ENCODE data around the gene CHST15.
"Not testable (repeated sequence)": the region's sequence is repeated elsewhere in the genome, so short reads cannot be mapped to it uniquely, and the experiment has no call there.

The CHST15 gene

DNA sequence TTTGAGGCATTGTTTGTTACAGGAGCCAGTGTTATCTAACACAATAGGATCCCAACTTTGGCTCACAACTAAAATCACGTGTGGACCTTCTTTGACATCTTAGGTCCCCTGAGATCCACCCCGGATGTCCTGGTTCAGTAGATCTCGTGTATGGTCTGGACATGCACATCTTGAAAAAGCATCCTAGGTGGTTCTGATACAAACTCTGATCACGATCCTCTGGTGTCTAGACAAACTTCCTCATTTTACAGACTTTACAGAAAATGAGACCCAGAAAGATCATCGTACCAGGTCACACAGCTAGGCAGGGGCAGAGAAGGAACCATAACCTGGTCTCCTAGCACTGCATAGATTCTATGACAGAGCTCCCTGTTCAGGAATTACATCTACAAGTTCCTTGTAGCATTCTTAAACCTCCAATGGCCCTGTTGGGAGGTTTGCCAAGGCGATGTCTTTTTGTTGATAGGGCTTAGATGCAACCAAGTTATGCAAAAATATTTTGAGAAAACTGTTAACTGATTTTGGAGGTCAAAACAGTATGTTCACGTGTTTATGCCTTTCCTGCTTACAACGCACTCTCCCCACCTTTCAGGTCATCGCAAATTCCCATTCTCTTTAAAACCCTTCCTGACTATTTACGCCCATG, 30.8 kb upstream of the CHST15 start:
- DNase-seq (ENCODE audit: low read depth) = no peak

DNA sequence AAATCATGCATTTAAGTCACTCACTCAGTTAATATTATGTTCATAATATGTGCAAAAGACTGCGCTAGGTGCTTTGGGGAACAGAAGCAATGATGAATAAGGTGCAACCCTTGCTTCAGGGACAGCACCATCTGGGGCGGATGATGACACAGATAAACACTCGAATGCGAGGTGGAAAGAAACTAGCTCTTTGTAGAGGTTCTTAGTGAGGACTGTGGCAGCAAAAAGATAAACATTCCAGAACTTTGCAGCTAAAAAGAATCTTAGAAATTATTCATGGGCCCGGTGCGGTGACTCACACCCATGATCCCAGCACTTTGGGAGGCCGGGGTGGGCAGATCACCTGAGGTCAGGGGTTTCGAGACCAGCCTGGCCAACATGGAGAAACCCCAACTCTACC, 29.8 kb upstream of the CHST15 start:
- no peak for DNase-seq (ENCODE audit: low read depth)

DNA sequence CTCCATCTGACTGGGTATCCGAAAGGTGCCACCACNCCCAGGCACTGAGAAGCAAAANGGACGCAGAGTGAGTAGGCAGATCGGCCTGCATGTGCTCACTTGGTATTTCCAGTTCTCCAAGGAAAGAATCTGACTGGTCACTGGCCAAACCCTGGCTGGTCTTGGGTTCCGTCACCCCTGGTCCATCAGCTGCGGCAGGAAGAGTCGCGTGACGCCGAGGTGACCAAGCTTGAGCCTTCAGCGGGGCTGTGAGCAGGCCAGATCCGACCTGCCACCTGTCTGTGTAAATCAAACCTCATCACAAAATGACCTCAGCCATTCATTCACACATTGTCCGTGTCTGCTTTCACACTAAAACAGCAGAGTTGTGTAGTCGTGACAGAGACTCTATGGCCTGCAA, 28.8 kb upstream of the CHST15 start:
- DNase-seq (ENCODE audit: low read depth) = no peak

DNA sequence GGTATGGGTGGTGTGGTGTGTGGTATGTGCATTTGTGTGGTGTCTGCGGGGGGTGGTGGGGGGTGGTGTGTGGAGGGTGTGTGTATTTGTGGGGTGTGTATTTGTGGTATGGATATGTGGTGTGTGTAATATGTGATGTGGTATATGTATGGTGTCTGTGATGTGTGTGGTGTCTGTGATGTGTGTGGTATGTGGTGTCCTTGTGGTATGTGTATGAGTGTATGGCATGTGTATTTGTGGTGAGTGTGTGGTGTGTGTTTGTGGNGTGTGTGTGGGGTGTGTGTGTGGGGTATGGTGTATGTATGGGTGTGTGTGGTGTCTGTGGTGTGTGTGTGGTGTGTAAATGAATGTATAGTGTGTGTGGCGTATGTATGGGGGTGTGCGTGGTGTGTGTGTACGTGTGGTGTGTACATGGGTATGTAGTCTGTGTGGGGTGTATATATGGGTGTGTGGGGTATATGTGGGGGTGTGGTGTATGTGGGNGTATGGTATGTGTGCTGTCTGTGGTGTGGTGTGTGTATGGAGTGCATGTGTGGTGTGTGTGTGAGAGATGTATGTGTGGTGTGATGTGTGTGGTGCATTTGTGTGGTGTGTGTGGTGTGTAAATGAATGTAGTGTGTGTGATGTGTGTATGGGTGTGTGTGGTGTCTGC, 27.1 kb upstream of the CHST15 start:
- DNase-seq (ENCODE audit: low read depth) = no peak

DNA sequence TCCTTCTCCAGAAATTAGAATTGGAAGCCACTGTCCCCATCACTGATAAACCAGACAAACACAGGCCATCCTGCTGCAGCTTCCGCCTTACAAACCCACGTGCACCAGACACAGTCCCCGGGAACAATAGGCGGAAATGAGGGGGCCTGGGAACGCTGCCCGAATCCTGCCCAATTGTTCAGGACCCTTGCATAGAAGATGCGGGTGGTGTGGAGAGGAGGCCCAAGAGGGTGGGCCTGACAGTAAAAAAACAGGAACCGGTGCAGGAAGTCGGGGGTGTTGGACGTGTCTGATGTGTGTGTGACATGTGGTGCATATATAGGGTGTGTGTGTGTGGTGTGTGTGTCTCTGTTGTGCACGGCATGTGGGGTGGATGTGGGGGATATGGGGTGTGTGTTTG, 26.5 kb upstream of the CHST15 start:
- DNase-seq (ENCODE audit: low read depth) = no peak

DNA sequence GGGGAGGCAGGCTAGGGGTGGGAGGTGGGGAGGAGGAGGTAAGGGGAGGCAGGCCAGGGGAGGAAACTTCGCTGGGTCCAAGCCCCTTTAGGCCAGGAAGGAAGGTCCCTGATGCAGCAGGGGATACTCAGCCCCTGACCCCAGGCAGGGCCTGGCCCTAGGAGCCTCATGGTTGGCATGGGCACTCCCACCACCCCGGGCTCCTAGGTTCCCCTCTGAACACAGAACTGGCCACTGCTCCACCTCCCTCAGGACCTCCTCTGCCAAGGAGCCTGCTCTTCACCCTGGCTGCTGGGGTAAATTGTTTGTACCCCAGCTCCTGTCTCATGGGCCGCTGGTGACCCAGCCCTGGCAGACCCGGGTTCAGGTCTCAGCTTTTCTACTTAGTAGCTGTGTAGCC, 25.8 kb upstream of the CHST15 start:
- no peak for DNase-seq (ENCODE audit: low read depth)

DNA sequence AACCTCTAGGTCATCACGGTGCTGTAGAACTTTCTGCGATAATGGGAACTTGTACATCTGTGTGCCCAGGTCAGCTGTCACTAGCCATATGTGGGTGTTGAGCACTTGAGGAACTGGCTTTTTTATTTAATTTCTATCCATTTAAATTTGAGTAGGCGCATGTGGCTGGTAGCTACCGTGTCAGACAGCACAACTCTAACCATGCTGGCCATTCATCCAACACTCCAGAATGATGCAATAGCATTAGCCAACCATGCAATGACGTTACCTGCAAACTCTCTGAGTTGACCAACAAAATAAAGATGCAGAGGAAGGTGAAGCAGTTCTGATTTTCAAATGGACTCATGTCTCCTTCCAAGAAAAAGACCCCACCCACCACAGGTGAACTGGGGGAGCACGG, 24.4 kb upstream of the CHST15 start:
- DNase-seq (ENCODE audit: low read depth) = no peak

DNA sequence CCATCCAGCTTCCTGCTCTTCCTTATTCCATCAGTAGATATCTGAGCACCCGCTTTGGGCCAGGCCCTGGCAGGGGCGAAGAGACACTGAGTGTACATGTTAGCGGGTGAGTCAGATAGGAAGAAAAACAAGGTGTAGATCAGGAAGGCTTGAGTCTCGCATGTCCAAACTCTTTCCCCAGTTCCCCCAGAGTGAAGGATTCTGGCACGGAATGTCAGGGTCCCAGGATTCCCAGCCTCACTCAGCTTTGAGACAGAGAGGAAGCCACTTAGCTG, 24.1 kb upstream of the CHST15 start:
- no peak for DNase-seq (ENCODE audit: low read depth)

DNA sequence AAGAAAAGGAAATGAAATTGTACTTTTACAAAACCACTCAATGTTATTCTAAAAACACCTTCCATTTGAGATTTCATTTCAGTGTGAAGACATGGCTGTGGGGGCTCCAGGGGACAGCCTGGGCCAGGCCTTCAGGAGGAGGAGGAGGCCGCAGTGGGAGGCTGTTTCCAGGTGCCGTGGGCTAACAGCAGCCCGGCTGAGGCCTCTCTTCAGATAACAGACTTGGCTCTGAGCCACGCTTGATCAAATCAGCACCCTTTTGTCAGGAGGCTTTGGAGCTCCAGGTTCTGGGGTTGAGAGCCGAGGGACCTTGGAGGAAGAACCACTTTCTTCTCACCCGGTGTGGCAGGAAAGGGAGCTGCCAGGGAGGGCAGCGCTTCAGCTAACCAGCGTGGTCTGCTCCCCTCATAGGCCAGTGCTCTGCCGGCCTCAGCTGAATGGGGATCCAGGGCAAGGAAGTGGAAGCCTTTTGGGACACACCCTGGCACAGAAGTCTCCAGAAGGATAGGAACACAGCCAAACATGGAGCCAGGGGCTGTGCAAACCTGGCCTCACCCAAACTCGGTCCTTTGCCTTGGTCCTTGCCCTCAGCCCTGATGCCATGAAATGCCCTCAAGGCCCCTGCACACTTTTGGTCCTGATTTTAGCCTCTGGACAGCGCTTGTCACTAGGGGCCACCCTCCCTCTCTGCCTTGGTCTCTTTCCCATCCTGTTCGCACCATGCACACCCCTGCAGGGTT, 23.5 kb upstream of the CHST15 start:
- no peak for DNase-seq (ENCODE audit: low read depth)

DNA sequence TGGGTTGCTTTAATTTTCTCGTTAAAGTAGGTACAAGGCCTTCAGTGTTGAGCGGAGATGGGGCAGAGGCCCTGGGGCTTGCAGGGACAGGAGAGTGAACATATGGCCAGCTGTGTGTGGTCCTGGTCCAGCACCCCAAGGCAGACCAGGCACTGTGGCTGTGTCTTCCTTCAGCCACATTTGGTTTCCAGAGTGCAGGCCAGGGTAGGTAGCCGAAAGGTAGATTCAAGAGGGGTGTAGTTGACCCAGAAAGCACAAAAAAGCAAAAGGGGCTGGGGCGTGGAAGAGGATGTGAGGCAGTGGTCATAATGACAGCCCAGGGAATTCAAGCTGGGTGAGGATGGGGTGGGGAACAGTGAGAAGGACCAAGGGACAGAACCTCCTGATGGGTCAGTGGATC, 21.3 kb upstream of the CHST15 start:
- DNase-seq (ENCODE audit: low read depth) = no peak

DNA sequence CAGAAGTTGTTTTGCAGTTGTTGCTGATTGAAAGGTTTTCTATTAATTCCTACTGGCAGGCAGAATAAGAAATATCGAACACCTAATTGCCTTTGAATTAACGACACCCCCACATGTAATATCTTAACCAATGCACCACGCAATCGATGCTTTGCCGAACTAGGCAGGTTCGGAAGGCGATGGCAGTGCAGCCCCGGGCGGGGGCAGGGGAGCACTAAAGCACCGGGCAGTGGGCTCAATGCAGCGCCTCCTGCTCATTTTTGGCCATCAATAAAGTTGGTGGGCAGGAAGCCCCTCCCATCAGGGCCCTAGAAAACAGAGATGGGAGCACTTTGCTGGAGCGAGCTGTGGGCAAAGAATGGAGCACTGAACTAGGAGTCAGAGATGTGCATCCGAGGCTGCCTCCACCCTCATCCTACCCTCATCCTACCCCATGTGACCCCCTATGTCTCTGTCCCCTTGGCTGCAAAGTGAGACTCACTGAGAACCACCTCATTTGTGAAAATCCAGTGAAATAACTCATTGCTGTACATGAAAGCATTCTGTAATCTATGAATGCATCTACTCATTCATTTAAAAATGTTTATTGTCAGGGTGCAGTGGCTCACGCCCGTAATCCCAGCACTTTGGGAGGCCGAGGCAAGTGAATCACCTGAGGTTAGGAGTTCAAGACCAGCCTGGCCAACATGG, 19.6 kb upstream of the CHST15 start:
- no peak for DNase-seq (ENCODE audit: low read depth)

DNA sequence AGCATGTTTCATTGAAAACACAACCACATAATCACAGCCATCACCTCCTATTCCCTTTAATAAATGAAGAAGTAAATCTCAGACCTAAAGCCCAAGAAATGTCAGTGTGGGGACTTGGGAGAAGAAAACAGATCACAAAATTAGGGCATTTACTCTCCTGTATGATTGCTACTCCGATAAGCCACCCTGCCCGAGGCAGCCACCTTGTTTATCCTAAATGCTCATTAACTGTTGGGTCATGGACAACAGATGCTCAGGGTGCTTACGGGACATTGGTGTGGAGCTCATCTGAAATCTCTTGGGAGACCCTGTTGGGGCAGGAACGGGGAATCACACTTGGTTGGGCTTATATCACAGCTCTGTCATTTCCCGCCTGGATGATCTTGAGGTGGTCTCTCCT, 17.5 kb upstream of the CHST15 start:
- DNase-seq (ENCODE audit: low read depth) = no peak

DNA sequence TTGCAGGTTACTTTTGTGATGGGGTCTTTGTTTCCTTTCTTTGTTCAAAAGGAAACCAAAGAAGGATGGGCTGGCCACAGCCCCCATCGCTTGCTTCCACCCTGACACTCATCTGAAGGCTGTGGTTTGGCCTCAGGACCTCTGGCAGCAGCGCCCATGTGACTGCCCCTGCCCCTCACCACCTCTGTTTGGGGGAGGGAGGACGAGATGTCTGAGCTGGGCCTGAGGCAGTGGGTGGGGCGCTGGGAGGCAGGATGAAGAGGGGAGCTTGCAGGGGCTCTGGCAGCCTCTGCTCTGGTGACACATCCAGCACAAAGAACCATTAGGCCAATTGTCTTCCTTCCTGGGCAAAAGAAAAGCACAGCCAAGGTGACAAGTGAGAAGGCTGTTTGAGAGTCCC, 15.9 kb upstream of the CHST15 start:
- no peak for DNase-seq (ENCODE audit: low read depth)

DNA sequence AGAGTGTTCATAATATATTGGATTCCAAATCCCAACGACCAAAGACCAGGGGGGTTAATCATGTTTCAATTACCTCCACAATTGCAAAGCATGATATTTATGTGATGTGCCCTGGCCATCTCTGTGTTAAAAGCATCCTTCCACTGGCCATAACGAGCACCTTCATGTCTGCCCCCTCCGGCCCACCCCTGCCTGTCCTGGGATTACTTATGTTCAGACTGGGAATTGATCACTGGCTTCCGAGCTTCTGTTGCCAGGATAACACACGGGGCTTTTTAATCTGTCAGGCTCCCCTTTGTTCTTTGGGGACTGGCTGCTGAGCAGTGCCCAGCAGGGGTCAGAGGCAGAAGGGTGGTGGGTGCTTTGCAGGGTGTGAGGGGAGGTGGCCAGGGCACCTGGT, 13.7 kb upstream of the CHST15 start:
- no peak for DNase-seq (ENCODE audit: low read depth)

DNA sequence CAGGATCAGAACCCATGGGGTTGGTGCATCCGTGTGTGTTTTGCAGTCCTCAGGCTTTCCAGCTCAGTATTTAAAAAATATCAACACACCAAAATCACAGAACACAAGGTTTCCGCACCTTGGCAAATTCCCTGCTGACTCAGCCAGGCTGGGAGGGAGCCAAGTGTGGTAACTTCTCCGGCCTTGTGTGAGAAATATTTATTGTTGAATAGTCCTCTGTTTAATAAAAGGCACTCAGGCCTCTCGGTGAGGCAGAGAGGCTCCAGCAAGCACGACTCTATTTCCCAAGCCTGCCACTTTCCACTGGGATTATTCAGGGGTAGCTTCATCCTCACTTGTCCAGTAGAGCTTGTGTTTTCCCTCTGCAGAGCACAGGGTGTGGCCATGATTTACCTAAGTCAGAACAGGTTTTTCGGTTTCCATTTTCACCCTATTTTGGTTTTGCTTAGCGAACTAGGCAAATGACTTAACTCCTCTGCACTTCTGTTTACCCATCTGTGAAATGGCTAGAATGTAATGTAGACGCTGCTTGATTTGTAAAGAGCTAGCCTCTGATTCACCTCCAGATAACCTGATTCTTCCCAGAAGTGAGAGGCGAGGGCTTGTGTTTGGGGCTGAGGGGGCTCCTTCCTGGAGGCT, 13.0 kb upstream of the CHST15 start:
- peak; percentile 38 for DNase-seq (ENCODE audit: low read depth)

DNA sequence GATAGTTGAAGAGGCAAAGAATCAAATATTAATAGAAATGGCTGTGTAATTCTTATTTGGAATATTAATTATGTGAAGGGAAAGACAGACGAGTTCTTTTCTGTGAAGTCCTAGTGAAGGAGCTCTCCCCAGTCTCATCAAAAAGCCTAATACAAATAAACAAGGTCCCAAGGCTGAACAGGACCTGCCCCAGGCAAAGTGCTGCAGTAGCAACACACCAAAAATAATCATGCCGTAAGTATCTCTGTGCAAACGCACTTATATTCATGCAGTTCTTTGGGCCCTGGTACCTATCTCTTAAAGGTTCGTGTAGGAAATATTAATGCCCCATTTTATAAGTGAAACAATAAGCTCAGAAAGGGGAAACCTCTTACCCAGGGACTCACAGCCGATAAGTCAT, 12.2 kb upstream of the CHST15 start:
- no peak for DNase-seq (ENCODE audit: low read depth)

DNA sequence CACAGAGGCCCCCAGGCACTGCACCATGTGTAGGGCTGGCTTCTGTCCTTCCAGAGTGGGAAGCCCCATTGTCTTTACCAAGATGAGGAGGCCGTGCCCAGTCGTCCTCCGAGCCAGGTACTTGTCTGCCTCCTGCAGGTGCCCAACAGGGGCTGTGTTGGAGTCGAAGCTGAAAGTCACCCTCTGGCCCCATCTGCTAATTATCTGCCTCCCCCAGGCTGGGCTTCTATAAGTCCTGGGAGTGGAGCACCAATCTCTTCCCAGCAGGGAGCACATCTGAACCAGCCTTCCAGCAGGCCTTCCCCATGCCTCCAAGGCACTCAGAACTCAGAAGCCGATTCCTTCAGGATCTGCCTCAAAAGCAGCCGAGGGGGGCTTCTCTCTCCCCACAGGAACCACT, 11.6 kb upstream of the CHST15 start:
- no peak for DNase-seq (ENCODE audit: low read depth)

DNA sequence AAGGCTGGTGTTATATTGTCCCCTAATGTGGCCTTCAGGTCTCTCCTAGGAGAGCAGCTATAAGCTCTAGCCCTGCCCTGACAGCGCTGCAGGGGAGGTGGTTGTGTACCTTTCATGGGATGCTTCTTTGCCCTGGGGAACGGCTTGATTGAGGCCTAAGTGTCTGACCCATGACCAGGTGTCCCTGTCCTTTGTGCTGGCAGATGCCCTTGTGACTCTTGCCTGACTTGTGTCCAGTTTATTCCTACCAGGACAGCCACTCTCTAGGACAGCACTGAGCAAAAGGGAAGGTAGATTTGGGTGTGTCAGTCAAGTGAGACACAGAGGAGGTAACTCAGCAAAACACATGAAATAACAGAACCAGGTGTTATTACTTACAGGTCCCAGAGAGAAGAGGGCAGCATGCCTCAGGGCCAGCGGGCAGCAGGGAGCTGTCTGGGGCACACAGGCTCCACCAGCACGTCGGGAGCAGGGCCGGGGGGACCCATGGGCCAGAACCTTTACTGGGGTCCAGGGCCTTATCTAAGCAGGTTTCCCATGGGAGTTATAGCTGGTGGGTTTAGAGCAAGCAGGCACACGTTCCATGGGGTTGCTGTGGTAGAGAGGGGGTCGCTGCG, 10.7 kb upstream of the CHST15 start:
- no peak for DNase-seq (ENCODE audit: low read depth)

DNA sequence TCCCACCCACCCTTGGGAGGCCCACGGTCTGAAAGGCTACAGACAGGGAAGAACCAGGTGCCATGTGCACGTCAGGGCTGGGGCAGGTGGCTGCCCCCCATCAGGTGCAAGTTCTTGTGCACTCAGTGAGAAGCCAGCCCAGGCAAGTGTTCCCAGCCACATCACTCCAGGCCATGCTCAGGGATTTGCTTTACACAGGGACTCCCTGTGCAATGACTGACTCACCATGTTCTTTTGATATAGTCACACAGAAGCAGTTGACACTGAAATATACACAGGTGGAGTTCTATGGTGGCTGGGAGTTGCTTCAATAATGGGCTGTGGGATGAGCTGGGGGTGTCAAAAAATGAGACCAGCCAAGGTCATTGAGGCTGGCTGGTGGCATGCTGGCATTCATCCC, 8.0 kb upstream of the CHST15 start:
- no peak for DNase-seq (ENCODE audit: low read depth)

DNA sequence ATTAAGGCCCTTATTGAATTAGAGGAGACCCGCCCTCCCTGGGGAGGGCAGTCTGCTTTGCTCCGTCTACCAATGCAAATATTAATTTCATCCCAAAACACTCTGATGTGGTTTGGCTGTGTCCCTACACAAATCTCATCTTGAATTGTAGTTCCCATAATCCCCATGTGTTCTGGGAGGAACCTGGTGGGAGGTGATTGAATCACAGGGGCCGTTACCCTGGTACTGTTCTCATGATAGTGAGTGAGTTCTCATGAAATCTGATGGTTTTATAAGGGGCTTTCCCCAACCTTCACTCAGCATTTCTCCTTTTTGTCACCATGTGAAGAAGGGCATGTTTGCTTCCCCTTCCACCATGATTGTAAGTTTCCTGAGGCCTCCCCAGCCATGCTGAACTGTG, 7.3 kb upstream of the CHST15 start:
- not testable (repeated sequence) for DNase-seq (ENCODE audit: low read depth)

DNA sequence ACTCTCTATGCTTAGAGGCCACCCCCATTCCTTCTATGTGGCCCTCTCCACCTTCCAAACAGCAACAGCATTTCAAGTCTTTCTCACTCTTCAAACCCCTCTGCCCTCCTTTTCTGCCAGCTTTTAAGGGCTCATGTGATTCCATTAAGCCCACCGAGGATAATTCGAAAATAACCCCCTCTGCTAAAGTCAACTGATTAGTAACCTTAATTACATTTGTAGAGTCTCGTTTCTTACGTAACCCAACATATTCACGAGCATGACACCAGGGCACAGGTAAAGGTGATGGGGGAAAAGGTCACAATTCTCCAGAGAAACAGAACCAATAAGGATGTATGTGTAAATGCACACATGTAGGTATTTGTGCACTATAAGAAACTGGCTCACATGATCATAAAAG, 6.7 kb upstream of the CHST15 start:
- no peak for DNase-seq (ENCODE audit: low read depth)

DNA sequence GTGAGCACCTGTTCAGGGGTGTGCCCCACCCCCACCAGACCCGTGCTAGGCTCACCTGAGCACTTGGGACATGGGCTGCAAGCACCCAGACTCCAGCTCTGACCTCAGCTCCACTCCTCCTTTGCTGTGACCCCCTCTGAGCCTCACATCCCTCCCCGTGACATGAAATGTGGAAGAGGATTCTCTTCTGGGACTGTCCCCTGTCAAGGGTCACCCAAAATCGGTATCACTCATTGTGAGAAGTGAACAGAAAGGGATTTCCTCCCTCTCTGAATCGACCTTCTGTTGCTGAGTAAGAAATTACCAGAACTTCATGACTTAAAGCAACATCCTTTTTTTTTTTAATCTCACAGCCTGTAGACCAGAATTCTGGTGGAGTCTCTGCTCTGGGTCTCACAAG, 6.2 kb upstream of the CHST15 start:
- no peak for DNase-seq (ENCODE audit: low read depth)
